KMS-11 (cell line): Measurements from ENCODE around the gene RERE.

Experiments used
- H2AFZ ChIP-seq: fragments of 200-600 bp; sonication (generic); 2 replicates; pipeline ENCODE4 v1.6.1; 2016; ENCODE audit warnings: antibody characterized with exemption, mixed run types, low read depth
- H3K27ac ChIP-seq: fragments of 200-600 bp; sonication (generic); 2 replicates; pipeline ENCODE4 v1.6.1; 2016; ENCODE audit warnings: mild to moderate bottlenecking, mixed run types
- H3K27me3 ChIP-seq: fragments of 200-600 bp; sonication (generic); 2 replicates; pipeline ENCODE4 v1.6.1; 2017; ENCODE audit warnings: mild to moderate bottlenecking, low read depth, mixed run types, moderate library complexity; ENCODE audit not compliant: insufficient read depth
- H3K36me3 ChIP-seq: fragments of 200-600 bp; sonication (generic); 2 replicates; pipeline ENCODE4 v1.6.1; 2017; ENCODE audit warnings: mild to moderate bottlenecking, mixed run types; ENCODE audit not compliant: insufficient read depth
- H3K4me1 ChIP-seq: fragments of 200-600 bp; sonication (generic); 2 replicates; pipeline ENCODE4 v1.6.1; 2016; ENCODE audit warnings: mild to moderate bottlenecking, low read depth, mixed run types; ENCODE audit not compliant: poor library complexity, severe bottlenecking
- H3K4me2 ChIP-seq: fragments of 200-600 bp; sonication (generic); 2 replicates; pipeline ENCODE4 v1.7.0; 2016; ENCODE audit warnings: mild to moderate bottlenecking, mixed run types
- H3K4me3 ChIP-seq: fragments of 200-600 bp; sonication (generic); IDR thresholded peaks from 2 replicates; pipeline ENCODE4 v1.6.1; 2017; ENCODE audit warnings: low read depth, low read length, mixed read lengths; ENCODE audit not compliant: insufficient read depth
- H3K79me2 ChIP-seq: fragments of 200-600 bp; sonication (generic); 2 replicates; pipeline ENCODE4 v1.6.1; 2016; ENCODE audit warnings: low read depth, mixed run types; ENCODE audit not compliant: insufficient read depth
- H3K9ac ChIP-seq: fragments of 200-600 bp; sonication (generic); 2 replicates; pipeline ENCODE4 v1.6.1; 2016; ENCODE audit warnings: mild to moderate bottlenecking, mixed run types
- H4K20me1 ChIP-seq: fragments of 200-600 bp; sonication (generic); 2 replicates; pipeline ENCODE4 v1.6.1; 2016; ENCODE audit warnings: mild to moderate bottlenecking, mixed run types; ENCODE audit not compliant: insufficient read depth
- TF ChIP-seq, protein P1 (sequence below): fragments of 200-600 bp; sonication (generic); conservative IDR thresholded peaks from 2 replicates; pipeline ENCODE4 v1.6.1; 2017; ENCODE audit warnings: low read depth, mild to moderate bottlenecking, antibody characterized with exemption, low read length, moderate library complexity, mixed read lengths

RERE gene

DNA sequence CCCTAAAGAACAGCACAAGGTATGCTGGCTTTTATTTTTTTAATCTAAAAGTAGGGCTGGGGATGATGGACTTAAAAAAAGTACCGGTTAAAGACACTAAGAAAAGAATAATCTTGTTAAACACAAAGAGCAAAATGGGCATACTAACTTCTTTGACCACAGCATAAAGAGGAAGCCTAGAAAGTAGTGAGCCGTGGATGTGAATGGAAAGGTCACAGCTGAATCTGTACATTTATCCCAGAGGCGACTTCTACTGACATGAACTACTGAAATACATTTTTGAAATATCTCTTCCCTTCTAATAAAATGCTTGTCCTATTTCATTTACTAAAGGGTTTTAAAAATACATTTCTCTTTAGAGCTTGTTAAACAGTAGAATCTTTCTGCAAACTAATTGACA, 358.8 kb downstream of the RERE start:
- H4K20me1 ChIP-seq = no peaks in the 10 kb centered on the region
- H3K9ac ChIP-seq = no peak overlapping the region
- no peaks in the 10 kb centered on the region for H3K79me2 ChIP-seq
- TF ChIP-seq, protein P1, sequence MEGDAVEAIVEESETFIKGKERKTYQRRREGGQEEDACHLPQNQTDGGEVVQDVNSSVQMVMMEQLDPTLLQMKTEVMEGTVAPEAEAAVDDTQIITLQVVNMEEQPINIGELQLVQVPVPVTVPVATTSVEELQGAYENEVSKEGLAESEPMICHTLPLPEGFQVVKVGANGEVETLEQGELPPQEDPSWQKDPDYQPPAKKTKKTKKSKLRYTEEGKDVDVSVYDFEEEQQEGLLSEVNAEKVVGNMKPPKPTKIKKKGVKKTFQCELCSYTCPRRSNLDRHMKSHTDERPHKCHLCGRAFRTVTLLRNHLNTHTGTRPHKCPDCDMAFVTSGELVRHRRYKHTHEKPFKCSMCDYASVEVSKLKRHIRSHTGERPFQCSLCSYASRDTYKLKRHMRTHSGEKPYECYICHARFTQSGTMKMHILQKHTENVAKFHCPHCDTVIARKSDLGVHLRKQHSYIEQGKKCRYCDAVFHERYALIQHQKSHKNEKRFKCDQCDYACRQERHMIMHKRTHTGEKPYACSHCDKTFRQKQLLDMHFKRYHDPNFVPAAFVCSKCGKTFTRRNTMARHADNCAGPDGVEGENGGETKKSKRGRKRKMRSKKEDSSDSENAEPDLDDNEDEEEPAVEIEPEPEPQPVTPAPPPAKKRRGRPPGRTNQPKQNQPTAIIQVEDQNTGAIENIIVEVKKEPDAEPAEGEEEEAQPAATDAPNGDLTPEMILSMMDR = no peak
- no peak overlapping the region for H3K4me2 ChIP-seq
- no peaks in the 10 kb centered on the region for H3K4me1 ChIP-seq
- H3K36me3 ChIP-seq = no peaks in the 10 kb centered on the region
- no peak overlapping the region for H2AFZ ChIP-seq
- no peaks in the 10 kb centered on the region; the same call in 1 of the 2 replicates for H3K27me3 ChIP-seq
- H3K4me3 ChIP-seq = no peak overlapping the region
- H3K27ac ChIP-seq = no peak overlapping the region

DNA sequence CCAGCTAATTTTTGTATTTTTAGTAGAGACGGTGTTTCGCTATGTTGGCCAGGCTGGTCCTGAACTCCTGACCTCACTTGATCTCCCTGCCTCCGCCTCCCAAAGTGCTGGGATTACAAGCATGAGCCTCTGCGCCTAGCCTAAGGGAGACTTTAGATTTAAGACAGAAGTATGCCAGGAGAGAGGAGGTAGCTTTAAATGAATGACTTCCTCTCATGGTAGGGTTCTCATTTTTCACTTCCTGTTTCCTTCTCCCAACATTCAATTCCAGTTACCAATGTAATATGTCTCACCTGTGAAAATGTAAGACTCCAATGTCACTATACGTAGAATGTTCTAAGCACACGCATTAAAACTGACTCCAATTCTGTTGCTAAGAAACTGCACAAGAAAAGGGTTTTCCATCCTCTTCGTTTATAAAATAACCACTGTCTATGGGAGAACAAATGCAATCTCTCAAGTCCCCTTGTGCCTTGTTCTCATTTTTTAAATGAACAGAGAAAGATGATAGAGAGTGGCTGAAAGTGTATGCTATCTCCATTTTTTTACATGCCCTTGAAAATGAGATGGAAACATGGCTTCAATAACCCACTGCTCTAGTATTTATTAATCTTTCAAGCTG, 359.6 kb downstream of the RERE start:
- no peak overlapping the region for H3K4me2 ChIP-seq

DNA sequence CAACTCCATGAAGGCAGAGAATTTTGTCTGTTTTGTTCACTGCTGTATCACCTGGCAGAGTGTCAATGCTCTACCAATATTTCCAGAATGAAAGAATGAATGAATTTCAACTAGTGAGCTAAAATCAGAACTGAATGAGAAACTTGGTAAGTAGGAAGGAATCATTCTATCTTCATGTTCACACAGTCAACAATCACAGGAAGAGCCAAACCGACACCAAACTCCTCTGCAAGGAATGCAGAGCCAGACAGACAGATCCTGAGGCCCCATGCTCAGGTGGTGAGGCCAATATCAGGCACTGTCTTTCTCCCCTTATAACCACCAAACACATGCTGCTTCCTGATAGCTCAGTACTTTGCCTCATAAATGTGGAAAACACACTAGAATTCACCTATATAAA, 360.4 kb downstream of the RERE start:
- TF ChIP-seq, protein P1 = no peak
- Histone ChIP-seq H3K4me2 (no peak overlapping the region), H3K4me1 (no peaks in the 10 kb centered on the region), H3K4me3 (no peak overlapping the region), H3K27me3 (no peaks in the 10 kb centered on the region; the same call in 1 of the 2 replicates), H3K9ac (no peak overlapping the region), H3K27ac (no peak overlapping the region), H3K79me2 (no peaks in the 10 kb centered on the region), H3K36me3 (no peaks in the 10 kb centered on the region), H4K20me1 (no peaks in the 10 kb centered on the region), H2AFZ (no peak overlapping the region)

More for the DNA sequence above, 359.6 kb downstream of the RERE start:
- TF ChIP-seq, protein P1 = no peak
- Histone ChIP-seq H3K4me3 (no peak overlapping the region), H3K27me3 (no peaks in the 10 kb centered on the region; the same call in 1 of the 2 replicates), H3K27ac (no peak overlapping the region), H4K20me1 (no peaks in the 10 kb centered on the region), H3K36me3 (no peaks in the 10 kb centered on the region), H2AFZ (no peak overlapping the region), H3K9ac (no peak overlapping the region), H3K4me1 (no peaks in the 10 kb centered on the region), H3K79me2 (no peaks in the 10 kb centered on the region)

DNA sequence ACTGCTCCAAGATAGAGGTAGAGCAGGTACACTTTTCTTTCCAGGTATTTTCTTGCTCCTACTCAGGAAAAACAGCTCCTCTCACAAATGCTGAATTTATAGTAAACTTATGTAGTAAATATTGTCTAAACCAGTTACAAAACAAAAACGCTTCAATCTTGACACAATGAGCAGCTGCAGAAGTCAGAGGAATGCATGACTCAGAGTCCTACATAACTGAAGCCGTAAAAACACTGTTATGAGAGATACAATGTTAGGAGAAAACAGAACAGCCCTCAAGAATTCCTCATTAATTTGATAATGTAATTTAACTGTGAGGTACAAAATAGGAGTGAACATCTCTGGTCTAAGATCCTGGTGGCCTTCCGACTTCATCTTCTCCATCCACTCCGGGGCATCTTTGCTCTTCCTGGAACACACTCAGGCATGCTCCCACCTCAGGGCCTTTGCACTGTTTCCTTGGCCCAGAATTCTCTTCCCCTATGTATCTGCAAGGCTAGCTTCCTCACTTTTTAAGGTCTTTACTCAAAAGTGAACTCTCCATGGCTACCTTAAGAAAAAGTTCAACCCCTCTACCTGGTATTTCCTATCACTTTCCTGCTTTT, 361.0 kb downstream of the RERE start:
- no peaks in the 10 kb centered on the region for H3K36me3 ChIP-seq
- no peaks in the 10 kb centered on the region; the same call in 1 of the 2 replicates for H3K27me3 ChIP-seq
- no peaks in the 10 kb centered on the region for H4K20me1 ChIP-seq
- H3K4me1 ChIP-seq = no peaks in the 10 kb centered on the region
- no peak overlapping the region for H2AFZ ChIP-seq
- H3K4me3 ChIP-seq = no peak overlapping the region
- no peak overlapping the region for H3K4me2 ChIP-seq
- H3K27ac ChIP-seq = no peak overlapping the region
- TF ChIP-seq, protein P1 = no peak
- H3K79me2 ChIP-seq = no peaks in the 10 kb centered on the region
- no peak overlapping the region for H3K9ac ChIP-seq
